NCI-H2227 (cell line): ENCODE measurements around the gene HS3ST3B1.

Experiments used
- DNase-seq: peaks from one replicate; lab custom pipeline; 2025; ENCODE audit not compliant: unreplicated experiment; lab: John Stamatoyannopoulos, UW

HS3ST3B1 gene

DNA sequence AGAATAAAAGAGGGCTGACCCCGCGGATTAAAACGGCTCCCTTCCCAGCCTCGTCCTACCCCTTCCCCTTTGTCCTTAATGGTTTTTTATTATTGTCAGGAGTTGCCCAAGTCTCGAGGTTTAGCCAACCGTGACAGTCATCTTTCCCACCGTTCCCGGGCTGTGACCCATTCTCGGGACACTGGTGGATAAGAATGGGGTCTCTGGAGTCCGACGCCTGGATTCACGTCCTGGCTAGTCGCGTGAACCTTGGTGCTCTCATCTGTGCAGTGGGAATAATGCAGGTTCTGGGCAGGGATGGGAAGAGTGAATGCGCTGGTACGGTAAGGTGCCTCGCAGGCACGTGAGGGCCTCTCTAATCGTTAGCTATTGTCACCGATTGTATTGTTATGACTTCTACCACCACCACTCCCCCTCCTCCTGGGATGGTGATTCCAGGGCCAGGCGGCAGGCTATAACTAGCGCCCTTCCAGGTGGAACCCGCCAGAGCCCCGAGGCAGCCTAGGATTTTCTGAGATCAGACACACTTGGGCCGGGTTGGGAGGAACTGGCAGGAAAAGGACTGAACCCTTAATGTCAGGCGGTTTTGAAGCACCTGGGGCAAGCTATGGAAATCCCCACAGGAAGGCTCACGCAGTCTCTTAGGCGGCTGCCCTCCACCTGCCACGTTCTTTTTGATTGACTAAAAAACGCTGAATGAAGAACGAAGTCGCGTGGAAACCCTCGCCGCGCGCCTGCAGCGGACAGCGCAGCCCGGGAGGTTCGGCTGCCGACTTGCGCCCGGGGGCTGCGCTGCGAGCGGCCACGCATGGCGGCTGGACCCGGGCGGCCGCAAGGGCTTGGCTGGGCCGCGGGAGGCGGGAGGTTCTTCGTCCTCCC is 2.7 kb downstream of the HS3ST3B1 start:
- DNase-seq: no peak

DNA sequence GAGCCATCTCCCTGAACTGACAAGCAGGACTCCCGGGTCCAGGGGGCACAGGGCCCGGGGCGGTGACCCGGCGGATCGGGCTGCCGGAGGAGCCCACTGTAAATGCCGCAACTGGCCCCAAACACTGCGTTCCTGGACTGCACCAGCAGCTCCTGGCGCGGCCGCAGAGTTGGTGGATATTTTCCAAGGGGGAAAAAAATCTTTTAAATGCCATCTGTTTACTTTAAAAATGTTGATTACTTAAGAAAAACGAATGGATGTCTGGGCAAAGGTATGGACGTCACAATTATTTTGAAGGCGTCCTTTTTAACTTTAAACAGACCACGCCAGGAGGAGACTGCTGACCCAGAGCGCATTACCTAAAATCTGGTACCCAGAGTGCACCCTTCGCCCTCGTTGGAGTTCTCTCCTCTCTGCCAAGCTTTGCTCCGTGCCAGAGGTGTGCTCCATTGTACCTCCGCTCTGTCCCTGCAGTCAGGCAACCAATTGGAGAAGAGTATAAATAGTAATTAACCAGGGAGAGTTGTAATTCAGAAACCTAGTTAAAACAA is 3.4 kb downstream of the HS3ST3B1 start:
- no peak for DNase-seq

DNA sequence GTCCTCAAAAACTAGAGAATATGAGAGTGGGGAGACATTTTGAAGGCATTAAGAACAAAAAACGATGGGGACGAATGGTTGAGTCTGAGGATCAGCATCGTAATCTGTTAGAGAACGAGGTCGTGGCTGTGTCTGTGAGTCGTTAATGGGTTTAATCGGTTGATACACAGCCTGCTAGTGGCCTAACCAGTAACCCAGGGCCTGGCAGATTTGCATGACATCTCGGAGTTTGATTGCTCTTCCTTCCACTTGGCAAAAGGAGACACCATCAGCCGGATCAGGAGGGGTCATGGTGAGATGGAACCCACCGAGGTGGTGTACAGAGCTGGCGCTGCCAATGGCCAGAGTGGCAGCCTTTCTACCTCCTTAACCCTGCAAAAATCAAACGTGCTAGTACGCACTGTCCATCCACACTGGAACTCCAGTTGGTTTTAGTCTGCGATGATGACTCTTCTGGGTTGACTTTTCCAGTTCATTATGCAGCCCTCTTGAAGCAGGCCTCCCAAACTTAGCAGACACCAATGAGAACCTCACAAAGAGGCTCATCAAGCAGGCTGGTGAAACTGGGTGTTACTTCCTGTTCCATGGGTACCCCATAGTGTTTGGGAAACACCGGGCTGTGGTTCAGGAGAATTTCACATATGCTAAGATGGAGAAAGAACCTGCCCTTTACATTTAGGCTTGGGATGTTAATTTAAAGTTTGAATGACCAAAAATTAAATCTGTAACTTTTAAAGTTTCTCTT is 4.1 kb downstream of the HS3ST3B1 start:
- no peak for DNase-seq

DNA sequence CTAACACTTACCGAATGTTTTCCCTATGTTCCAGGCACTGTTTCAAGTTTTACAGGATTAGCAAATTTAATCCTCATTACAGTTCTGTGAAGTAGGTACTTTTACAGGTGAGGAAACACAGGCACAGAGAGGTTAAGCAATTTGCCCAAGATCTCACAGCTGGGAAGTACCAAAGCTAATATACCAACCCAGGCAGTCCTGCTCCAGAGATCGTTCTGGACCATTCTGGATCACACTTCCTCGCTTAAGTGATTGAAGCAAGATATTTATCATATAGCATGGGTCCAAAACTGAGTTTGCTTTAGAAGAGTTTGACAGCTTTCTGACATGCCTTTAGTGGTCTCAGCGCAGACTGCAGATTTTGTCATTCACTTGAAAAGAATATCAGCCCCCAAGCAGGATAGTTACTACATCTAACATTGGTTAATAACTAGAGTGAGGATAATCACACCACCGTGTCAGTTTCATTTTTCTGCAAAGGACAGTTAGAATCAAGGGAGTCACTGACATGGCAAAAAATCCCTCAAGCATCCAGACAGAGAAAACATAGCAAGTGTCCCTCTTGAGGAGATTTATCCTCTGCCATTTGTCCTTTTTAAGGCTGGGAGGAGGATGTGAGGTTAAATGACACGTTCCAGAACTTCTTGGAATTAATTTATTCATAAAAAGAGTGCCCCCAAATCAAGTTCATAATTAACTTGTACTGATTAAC is 5.1 kb downstream of the HS3ST3B1 start:
- DNase-seq: no peak

DNA sequence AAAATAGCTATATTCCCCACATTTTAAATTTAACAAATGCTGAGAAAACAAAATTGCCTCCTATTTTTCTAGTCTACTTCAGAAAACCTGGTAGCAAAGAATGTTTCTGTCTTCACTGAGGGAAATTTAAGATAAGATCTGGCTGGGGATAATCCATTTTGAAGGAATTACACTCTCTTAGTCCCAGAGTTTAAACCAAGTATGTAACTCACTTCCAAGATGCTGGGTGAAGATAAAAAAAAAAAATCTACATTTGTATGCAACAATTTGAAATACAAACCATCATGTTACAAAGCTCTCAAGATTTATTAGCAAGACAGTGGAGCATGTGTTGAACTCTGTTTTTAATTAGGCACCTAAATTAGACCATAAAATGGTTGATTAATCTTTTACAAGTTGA is 5.7 kb downstream of the HS3ST3B1 start:
- DNase-seq: no peak

DNA sequence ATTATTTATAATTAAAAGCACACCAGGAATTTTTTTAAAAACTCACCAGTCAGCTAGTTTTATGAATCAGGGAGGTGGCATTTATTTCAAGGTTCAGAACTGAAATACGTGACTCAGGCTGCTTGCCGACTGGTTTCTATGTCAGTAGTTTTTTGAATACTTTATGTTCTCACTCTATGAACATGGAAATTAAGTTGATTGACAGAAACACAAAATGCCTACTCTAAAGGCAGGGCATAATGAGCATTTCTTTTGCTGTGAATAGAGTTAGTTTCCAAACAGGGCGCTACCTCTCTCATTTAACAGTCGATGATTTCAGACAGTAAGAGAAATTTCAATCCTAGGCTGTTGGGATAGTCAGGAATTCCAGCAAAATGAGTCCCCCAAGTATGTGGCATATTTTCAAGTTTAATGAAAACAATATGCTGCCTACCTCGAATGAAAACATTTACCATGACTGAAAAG is 6.7 kb downstream of the HS3ST3B1 start:
- DNase-seq: no peak

DNA sequence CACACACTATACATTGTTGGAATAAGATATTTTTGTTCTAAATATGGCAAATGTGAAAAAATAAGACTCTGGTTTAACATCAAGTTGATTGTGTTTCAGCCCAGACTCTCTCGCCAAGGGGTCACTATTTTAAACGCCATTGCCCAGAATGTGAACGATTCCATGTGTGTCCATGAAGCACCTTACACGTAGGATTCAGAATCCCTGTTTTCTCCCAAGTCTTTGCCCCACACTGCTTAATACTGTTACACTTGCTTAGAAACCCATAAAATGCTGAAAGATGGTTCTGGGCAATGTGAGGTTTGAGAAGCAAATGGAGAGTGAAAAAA is 7.7 kb downstream of the HS3ST3B1 start:
- DNase-seq: no peak

DNA sequence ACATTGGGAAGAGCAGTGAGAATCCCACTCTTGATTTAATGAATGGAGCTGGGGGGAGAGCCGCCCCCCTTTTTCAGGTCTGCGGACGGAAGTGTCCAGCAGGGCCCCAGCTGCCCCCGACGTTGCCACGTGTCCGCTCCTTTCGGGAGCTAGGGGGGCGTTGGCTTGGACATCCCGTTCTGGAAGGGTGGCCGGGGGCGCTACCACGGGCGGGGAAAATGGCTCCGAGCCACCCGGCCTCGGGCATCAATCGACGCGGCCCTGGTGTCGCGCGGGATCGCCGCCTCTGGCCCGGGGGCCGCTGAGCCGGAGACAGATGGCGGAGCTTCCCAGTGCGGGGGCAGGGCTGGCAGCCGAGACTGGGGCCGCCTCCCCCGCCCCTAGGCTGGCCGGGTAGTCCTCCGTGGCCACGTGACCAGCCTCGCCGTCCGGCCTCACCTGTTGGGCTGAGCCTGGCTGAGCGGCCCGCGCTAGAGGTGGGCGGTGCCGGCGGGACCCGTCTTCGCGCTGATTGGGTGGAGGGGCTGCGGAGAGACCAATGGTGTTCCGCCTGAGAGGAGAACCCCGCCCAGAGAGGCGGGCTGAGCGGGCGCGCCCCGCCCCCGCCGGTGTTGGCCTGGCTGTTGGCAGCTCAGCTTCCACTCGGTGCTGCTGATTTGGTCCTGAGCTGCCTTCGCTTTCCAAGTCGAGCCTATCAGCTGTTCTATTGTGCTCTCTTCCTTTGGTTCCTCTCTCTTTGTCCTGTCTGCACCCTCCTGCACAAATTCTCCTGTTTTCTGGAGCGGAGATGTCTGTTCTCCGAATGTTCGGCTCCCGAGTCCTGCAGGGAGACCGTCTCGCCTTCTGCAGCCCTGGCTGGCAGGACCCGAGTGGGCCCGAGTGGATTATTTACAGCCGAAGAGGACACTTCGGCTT is 8.3 kb downstream of the HS3ST3B1 start:
- DNase-seq: peak; percentile 66

DNA sequence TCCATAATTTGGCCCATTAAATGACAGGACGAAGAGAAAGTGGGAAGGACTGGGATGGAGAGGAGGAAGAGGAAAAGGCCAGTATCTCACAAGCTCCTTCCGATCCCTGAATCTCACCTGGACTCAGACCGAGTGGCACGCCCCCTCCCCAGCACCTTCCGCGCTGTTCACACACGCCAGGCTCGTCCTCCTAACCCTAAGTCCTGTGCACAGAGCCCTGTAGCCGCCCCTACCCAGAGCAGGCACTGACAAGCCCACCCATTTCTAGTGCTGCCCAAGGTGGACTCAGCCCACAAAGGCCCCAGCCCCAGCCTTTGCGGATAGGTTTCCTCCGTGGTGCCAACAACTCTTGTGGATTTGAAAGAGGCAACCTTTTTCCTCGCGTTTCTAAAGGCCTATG is 9.2 kb downstream of the HS3ST3B1 start:
- DNase-seq: no peak

DNA sequence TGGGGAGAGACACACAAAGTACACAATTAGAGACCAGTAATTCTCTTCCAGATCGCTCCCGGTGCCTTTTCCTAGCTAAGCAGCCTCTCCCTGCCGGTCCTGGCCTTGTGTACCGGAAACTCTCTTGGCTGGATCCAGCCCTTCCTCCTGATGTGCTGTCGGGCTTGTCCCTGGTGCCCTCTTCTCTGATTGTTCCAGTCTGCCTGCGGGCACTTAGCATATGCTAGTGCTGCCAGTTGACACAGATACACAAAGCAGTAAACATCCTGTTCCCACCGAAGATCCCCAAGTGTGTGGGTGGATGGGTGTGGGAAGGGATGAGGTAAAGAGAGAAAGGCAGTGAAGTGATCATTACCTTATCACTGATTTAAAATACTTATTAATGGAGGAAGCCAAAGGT is 9.7 kb downstream of the HS3ST3B1 start:
- DNase-seq: no peak

DNA sequence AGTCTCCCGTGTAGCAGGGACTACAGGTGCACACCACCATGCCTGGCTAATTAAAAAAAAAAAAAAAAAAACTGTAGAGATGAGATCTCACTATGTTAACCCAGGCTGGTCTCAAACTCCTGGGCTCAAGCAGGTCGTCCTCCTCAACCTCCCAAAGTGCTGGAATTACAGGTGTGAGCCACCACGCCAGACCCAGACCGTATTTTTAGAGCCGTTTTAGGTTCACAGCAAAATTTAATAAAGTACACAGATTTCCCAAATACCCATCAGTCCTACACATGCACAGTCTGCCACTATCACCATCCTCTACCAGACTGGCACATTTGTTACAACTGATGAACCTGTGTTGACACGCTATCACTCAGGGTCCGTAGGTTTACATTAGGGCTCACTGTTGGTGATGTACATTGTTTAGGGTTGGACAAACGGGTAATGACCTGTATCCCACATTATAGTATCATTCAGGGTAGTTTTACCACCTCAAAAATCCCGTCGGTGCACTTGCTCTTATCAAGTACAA is 10.4 kb downstream of the HS3ST3B1 start:
- DNase-seq: no peak

DNA sequence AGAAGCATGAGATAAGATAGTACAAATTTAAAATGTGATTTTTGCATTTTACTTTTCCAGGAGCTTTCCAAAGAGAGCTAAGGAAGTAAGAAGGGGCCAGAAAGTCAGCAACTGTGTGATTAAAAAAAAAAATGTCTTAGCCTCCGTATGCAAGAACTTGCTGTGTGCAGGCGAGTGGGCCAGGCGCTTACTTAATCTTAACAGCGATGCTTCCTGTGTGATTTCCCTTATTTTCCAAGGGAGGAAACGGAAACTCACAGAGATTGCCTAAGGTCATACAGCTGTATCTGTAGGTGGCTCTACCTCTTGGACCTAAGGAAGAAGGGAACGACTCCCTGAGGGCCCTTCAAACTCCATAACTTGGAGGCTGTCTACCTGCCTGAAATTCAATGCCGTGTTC is 11.1 kb downstream of the HS3ST3B1 start:
- DNase-seq: no peak

DNA sequence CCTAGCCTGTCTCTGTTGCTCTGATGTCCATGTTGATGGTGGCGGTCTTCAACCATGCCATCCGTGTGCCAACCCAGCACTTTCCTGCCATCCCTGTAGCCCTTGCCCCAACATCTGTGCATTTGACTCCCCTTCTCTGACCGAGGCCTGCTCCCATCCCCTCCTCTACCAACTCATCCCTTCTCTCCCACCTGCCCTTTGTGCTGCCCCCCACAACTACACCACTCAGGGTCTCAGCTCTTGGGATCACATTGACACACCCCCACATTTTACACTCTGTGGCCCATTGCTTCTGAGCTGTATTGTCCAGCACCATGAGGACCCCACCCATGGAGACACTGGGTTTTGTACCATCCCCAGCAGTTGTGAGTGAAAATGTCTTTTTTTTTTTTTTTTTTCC is 11.6 kb downstream of the HS3ST3B1 start:
- no peak for DNase-seq

DNA sequence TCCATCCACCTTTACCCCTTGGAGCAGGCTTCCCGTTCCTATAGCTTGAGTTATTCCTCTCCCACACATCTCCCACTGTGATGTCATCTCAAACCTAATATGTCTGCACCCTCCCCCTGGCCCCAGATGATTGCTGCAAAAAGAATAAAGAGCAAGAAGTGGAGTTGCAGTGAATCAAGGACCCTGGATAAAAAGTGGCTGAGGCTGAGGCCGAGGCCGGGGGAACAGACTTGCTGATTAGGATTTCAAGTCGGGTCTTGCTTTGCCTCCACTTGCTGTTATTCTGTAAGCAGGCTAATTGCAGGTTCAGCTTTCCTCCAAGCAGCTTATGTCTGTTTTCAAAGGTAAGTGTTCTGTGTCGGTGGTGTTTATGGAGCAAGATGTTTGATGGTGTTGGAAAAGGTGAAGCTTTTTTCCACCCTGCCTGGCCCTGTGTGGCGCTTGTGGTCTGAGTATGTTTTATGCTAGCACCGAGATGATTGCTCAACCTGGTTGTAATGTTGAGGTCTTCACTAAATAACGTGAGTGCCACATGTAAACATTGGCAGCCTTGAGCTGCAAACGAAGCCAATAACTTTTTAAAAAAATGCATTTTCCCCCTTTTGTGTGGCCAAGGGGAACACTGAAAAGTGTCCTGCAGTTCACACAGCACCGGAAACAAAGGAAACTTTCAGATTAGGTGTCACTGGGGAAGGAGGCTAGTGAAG is 15.4 kb downstream of the HS3ST3B1 start:
- DNase-seq: no peak

DNA sequence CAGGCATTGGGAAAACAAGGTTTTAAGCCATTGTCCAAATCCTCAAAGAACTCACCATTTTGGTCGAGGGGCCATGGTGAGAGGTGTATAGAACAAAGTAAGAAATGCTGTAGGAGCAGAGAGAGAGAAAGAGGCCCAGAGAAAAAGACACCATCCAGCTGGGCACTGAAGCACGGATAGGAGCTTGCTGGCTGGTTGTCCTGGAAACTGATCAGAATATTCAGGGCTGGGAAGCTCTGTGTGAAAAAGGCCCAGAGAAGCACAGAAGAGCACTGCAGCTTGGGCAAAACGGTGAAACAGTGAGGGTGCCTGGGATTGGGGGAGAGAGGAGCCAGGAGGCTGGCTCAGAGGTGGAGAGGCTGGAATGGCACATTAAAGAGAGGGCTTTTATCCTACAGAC is 16.5 kb downstream of the HS3ST3B1 start:
- DNase-seq: no peak

DNA sequence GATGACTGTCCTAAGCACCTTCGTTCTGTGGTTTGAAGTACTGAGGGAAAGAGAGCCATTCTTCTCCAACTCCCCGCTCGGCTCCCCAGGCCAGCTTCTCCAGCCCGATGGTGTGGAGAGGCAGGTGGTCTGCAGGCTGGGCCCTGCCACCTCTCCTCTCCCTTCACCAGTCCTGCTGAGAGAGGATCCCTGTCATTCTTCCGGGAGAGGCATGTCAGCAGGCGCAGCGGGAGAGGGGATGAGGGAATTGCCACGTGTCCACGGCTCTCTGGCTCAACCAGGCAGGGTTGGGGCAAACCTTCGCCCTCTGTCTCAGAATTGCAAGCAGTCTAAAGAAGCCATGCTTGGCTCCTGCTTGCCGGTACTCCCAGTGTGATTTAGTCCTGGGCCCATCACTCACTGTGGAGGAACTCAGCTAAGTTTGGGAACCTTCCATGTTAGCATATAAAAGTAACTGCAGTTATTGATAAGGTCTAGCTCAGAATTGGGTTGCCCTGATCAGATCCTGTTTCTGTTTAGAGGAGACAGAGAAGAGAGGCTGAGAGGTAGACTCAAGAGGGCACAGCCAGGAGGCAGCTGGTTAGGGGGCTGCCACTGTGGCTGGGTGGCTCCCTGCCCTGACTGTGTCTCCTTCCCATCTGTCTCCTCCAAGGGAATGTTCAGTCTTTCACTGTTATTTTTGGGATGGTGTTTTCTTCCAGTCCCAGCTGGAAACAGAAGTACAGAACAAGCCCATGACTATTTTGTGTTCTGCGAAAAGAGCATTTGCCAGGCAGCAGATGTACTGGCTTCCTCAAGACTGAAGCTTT is 17.4 kb downstream of the HS3ST3B1 start:
- no peak for DNase-seq

DNA sequence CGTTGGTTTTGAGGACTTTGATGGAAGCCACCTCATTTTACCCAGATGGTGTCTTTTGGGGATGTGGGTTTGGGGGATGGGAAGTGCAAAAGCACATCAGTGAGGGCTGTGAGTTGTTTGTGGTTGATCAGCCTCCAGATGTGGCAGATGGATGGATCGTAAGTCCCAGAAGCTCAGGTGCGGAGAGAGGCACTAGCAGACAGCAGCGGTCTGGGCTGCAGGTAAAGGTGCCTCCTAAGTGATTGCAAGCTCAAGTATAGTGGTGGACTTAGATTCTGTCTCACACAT is 18.0 kb downstream of the HS3ST3B1 start:
- no peak for DNase-seq

DNA sequence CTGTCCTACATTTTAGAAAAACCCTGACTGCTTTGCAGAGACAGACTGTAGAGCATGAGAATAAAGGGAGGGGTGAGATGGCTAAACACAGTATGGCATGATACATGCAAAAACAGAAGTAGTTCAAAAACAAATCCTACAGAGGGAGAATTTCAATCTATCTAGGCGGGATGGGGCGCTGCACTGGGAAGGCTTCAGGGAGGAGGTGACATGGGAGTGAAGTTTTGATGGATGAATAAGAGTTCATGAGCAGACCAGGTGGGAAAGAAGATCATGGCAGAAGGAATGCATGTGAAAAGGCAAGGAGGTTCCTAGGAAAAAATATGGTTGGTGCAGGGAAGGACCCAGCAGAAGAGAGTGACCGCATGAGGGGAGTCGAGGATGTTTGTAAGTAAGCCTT is 19.2 kb downstream of the HS3ST3B1 start:
- DNase-seq: no peak
